HepG2 (cell line): ENCODE data around the gene RASL10A. TPM values are rescaled to one million over a fixed set of nuclear protein-coding genes. Genes with fewer than 3 reads are reported as not detected.

Experiments used
- AFF4 ChIP-seq: sonication (generic); formaldehyde crosslinking; IDR thresholded peaks from 2 replicates; pipeline ENCODE4 v1.4.0; 2020; ENCODE audit warnings: missing genetic modification reagents
- PHF5A ChIP-seq: IDR thresholded peaks from one replicate; pipeline ENCODE4 v1.6.1; 2018; ENCODE audit warnings: low read depth, missing genetic modification reagents; ENCODE audit not compliant: unreplicated experiment
- ZFP62 ChIP-seq: sonication (generic); formaldehyde crosslinking; IDR thresholded peaks from 2 replicates; pipeline ENCODE4 v1.4.0; 2020; ENCODE audit warnings: missing genetic modification reagents
- ZMYM4 ChIP-seq: sonication (generic); formaldehyde crosslinking; IDR thresholded peaks from 2 replicates; pipeline ENCODE4 v1.8.1; 2023; ENCODE audit warnings: mild to moderate bottlenecking, missing genetic modification reagents
- ZNF567 ChIP-seq: sonication (generic); formaldehyde crosslinking; IDR thresholded peaks from 2 replicates; pipeline ENCODE4 v1.8.1; 2023; ENCODE audit warnings: mild to moderate bottlenecking, missing genetic modification reagents, borderline replicate concordance
- polyA plus RNA-seq, 8 experiments: library from polyadenylated mRNA; depleted of rRNA in 3 of 8; stranded (reverse) in 7 of 8; unstranded in 1 of 8; fragments of >200 nt; fragmentation: Illumina TruSeq in 4 of 8; extraction: Trizol in 4 of 8; gene quantifications; 2 replicates each; pipeline versions ENCODE4 v1.2.1 to v1.2.3, GENCODE V29; 2011 to 2016; ENCODE audit warnings: low read depth in 4 of 8, missing spikeins in 1 of 8, mixed read lengths in 1 of 8; ENCODE audit not compliant: insufficient read depth in 1 of 8
- total RNA-seq, 5 experiments: library from RNA; depleted of rRNA; stranded (reverse); fragments of >200 nt; fragmentation: Illumina TruSeq; extraction: Trizol; gene quantifications; 2 replicates each; pipeline ENCODE4 v1.2.3, GENCODE V29; 2016; ENCODE audit warnings: low read depth in 1 of 5
- TF ChIP-seq, protein P1 (sequence below), 2 experiments: fragments of 450-650 bp in 1 of 2; sonication (generic) in 1 of 2; formaldehyde crosslinking in 1 of 2; IDR thresholded peaks; 2 replicates each; pipeline versions ENCODE4 v1.6.1 to v1.8.0; 2016 to 2022; ENCODE audit warnings: antibody characterized with exemption in 1 of 2, mild to moderate bottlenecking in 1 of 2, missing genetic modification reagents in 1 of 2
- TF ChIP-seq, protein P2 (sequence below): sonication (generic); formaldehyde crosslinking; IDR thresholded peaks from 2 replicates; pipeline ENCODE4 v1.4.0; 2020; ENCODE audit warnings: mild to moderate bottlenecking, missing genetic modification reagents
- TF ChIP-seq, protein P3 (sequence below): sonication (generic); formaldehyde crosslinking; IDR thresholded peaks from 2 replicates; pipeline ENCODE4 v1.8.1; 2023; ENCODE audit warnings: mild to moderate bottlenecking, missing genetic modification reagents
- TF ChIP-seq, protein P4 (sequence below): sonication (generic); formaldehyde crosslinking; IDR thresholded peaks from 2 replicates; pipeline ENCODE4 v1.5.1; 2020; ENCODE audit warnings: missing genetic modification reagents, mild to moderate bottlenecking, borderline replicate concordance

Gene RASL10A
- total and polyA plus RNA-seq, 2 of the 13 experiments (the other 11 are each of a cell fraction or from before 2014, with no cell fraction given), result 0.05 to 0.22 TPM

GRCh38 chr22:29265929-29266328, 49.6 kb downstream of the RASL10A start (continued):
- TF ChIP-seq, protein P1, sequence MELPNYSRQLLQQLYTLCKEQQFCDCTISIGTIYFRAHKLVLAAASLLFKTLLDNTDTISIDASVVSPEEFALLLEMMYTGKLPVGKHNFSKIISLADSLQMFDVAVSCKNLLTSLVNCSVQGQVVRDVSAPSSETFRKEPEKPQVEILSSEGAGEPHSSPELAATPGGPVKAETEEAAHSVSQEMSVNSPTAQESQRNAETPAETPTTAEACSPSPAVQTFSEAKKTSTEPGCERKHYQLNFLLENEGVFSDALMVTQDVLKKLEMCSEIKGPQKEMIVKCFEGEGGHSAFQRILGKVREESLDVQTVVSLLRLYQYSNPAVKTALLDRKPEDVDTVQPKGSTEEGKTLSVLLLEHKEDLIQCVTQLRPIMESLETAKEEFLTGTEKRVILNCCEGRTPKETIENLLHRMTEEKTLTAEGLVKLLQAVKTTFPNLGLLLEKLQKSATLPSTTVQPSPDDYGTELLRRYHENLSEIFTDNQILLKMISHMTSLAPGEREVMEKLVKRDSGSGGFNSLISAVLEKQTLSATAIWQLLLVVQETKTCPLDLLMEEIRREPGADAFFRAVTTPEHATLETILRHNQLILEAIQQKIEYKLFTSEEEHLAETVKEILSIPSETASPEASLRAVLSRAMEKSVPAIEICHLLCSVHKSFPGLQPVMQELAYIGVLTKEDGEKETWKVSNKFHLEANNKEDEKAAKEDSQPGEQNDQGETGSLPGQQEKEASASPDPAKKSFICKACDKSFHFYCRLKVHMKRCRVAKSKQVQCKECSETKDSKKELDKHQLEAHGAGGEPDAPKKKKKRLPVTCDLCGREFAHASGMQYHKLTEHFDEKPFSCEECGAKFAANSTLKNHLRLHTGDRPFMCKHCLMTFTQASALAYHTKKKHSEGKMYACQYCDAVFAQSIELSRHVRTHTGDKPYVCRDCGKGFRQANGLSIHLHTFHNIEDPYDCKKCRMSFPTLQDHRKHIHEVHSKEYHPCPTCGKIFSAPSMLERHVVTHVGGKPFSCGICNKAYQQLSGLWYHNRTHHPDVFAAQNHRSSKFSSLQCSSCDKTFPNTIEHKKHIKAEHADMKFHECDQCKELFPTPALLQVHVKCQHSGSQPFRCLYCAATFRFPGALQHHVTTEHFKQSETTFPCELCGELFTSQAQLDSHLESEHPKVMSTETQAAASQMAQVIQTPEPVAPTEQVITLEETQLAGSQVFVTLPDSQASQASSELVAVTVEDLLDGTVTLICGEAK (IDR thresholded peaks at IDR 0.05), result no peak
- TF ChIP-seq, protein P1 (CRISPR knock-in tag; IDR thresholded peaks at IDR 0.05), result no peak
- no peak for TF ChIP-seq ZFP62 (CRISPR knock-in tag)
- TF ChIP-seq, protein P2, sequence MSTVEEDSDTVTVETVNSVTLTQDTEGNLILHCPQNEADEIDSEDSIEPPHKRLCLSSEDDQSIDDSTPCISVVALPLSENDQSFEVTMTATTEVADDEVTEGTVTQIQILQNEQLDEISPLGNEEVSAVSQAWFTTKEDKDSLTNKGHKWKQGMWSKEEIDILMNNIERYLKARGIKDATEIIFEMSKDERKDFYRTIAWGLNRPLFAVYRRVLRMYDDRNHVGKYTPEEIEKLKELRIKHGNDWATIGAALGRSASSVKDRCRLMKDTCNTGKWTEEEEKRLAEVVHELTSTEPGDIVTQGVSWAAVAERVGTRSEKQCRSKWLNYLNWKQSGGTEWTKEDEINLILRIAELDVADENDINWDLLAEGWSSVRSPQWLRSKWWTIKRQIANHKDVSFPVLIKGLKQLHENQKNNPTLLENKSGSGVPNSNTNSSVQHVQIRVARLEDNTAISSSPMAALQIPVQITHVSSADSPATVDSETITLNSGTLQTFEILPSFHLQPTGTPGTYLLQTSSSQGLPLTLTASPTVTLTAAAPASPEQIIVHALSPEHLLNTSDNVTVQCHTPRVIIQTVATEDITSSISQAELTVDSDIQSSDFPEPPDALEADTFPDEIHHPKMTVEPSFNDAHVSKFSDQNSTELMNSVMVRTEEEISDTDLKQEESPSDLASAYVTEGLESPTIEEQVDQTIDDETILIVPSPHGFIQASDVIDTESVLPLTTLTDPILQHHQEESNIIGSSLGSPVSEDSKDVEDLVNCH (CRISPR knock-in tag), result no peak
- TF ChIP-seq, protein P3, sequence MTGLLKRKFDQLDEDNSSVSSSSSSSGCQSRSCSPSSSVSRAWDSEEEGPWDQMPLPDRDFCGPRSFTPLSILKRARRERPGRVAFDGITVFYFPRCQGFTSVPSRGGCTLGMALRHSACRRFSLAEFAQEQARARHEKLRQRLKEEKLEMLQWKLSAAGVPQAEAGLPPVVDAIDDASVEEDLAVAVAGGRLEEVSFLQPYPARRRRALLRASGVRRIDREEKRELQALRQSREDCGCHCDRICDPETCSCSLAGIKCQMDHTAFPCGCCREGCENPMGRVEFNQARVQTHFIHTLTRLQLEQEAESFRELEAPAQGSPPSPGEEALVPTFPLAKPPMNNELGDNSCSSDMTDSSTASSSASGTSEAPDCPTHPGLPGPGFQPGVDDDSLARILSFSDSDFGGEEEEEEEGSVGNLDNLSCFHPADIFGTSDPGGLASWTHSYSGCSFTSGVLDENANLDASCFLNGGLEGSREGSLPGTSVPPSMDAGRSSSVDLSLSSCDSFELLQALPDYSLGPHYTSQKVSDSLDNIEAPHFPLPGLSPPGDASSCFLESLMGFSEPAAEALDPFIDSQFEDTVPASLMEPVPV, result no peak
- TF ChIP-seq, protein P4, sequence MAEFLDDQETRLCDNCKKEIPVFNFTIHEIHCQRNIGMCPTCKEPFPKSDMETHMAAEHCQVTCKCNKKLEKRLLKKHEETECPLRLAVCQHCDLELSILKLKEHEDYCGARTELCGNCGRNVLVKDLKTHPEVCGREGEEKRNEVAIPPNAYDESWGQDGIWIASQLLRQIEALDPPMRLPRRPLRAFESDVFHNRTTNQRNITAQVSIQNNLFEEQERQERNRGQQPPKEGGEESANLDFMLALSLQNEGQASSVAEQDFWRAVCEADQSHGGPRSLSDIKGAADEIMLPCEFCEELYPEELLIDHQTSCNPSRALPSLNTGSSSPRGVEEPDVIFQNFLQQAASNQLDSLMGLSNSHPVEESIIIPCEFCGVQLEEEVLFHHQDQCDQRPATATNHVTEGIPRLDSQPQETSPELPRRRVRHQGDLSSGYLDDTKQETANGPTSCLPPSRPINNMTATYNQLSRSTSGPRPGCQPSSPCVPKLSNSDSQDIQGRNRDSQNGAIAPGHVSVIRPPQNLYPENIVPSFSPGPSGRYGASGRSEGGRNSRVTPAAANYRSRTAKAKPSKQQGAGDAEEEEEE (CRISPR knock-in tag), result no peak
- TF ChIP-seq ZNF567 (CRISPR knock-in tag), result no peak
- TF ChIP-seq AFF4 (CRISPR knock-in tag), result no peak
- no peak for TF ChIP-seq ZMYM4 (CRISPR knock-in tag)
- no peak for TF ChIP-seq PHF5A (CRISPR knock-in tag)
